GM10266 (cell line): ENCODE data around the gene CCDC85A.

Experiments
- DNase-seq: peaks from one replicate; pipeline ENCODE4 v3.0.0; 2012; ENCODE audit errors: extremely low spot score
- TF ChIP-seq, protein P1 (sequence below): IDR thresholded peaks from 2 replicates; pipeline ENCODE4 v1.5.1; 2012; ENCODE audit warnings: mild to moderate bottlenecking, low read depth; ENCODE audit not compliant: control insufficient read depth, insufficient read depth; ENCODE audit errors: missing control alignments

CCDC85A gene

DNA sequence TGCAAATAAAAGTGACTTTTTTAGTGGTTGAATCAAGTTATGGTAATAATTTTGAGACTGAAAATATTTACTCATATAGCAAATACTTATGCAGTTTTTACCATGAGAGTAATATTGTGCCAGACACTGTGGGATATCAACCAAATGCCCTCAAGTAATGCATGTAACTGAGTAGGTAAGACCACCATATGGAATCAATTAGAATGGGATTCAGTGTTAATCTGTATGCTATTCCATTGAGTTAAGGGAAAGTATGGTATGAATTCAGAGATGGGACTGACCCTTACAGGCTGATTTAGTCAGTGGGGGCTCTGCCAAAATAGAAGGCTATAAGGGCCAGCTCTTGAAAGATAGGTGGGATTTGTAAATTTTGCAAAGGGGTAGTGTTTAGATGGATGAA, 131.6 kb downstream of the CCDC85A start:
- TF ChIP-seq, protein P1, sequence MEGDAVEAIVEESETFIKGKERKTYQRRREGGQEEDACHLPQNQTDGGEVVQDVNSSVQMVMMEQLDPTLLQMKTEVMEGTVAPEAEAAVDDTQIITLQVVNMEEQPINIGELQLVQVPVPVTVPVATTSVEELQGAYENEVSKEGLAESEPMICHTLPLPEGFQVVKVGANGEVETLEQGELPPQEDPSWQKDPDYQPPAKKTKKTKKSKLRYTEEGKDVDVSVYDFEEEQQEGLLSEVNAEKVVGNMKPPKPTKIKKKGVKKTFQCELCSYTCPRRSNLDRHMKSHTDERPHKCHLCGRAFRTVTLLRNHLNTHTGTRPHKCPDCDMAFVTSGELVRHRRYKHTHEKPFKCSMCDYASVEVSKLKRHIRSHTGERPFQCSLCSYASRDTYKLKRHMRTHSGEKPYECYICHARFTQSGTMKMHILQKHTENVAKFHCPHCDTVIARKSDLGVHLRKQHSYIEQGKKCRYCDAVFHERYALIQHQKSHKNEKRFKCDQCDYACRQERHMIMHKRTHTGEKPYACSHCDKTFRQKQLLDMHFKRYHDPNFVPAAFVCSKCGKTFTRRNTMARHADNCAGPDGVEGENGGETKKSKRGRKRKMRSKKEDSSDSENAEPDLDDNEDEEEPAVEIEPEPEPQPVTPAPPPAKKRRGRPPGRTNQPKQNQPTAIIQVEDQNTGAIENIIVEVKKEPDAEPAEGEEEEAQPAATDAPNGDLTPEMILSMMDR: no peak
- no peak for DNase-seq

DNA sequence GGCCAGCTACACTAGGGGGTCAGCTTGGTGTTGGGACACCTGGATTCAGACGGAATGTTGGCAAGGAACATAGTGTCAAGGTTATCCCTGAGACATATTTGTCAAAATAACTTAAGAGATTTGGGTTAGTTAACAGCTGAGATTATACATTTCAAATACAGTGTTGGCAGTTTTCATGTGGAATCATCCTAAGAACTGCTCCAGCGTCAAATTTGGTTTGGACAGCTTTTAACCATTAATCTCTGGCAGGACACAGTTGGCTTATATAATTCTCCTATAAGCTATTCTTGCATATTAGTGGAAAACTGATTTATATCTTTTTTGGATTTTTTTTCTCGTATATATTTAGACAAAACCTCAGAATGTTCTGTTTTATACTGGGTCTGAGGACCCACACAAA, 132.2 kb downstream of the CCDC85A start:
- no peak for DNase-seq
- TF ChIP-seq, protein P1: no peak

GRCh38 chr2:56318147-56318546, 134.4 kb downstream of the CCDC85A start:
- no peak for DNase-seq
- TF ChIP-seq, protein P1: no peak

GRCh38 chr2:56325661-56326345, 142.0 kb downstream of the CCDC85A start:
- TF ChIP-seq, protein P1: no peak
- no peak for DNase-seq

GRCh38 chr2:56326346-56326741, 142.6 kb downstream of the CCDC85A start:
- DNase-seq: no peak
- TF ChIP-seq, protein P1: no peak

- no peak for DNase-seq
- TF ChIP-seq, protein P1: no peak
Measured at GRCh38 chr2:56331810-56332209, 148.0 kb downstream of the CCDC85A start.

DNA sequence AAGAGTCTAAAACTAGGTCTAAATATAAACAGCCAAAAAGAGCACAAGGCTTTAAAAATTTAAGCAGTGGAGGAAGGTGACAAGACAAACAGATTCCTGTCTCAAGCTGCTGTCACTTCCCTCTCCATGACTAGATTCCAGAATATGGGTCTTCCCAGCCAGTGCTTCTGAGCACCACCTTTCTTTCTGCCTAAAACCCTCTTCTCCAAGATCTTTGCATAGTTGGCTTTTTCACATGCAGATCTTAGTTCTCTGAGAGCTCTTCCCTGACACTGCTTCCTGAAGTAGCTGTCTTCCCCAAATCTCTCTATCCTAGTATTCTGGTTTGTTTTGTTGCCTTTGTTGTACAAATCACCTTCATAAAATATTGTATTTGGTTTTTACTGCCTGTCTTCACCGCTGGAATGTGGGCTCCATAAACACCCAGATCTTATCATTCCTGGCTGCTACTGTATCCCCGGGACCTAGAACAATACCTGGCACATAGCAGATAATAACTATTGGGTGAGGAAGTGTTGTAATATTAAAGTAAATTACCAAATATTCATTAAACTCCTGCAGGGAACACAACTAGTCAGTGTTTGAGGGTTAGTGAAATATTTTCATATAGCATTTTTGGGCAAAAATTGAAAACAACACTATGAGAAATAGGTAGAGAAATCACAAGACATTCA, 150.2 kb downstream of the CCDC85A start:
- DNase-seq: no peak
- TF ChIP-seq, protein P1: no peak
